Measurements from ENCODE around the gene IGFN1.

IGFN1 gene

GRCh38 chr1:201208236-201208635, 17.6 kb downstream of the IGFN1 start:
- H3K4me3 ChIP-seq (replicated peaks; ENCODE audit: low read depth, low read length), result no peak overlapping the region
- no peak for DNase-seq (ENCODE audit: low read depth)
- TF ChIP-seq CTCF (IDR thresholded peaks at IDR 0.05; ENCODE audit: low read length, missing control alignments), result no peak

GRCh38 chr1:201212056-201212455, 21.4 kb downstream of the IGFN1 start:
- TF ChIP-seq CTCF (IDR thresholded peaks at IDR 0.05; ENCODE audit: low read length, missing control alignments), result no peak
- no peak for DNase-seq (ENCODE audit: low read depth)
- no peak overlapping the region for H3K4me3 ChIP-seq (replicated peaks; ENCODE audit: low read depth, low read length)

- no peak for TF ChIP-seq CTCF (IDR thresholded peaks at IDR 0.05; ENCODE audit: low read length, missing control alignments)
- H3K4me3 ChIP-seq (replicated peaks; ENCODE audit: low read depth, low read length), result no peak overlapping the region
- DNase-seq (ENCODE audit: low read depth), result no peak
Measured at GRCh38 chr1:201212461-201213055, 21.9 kb downstream of the IGFN1 start.

- TF ChIP-seq CTCF (IDR thresholded peaks at IDR 0.05; ENCODE audit: low read length, missing control alignments), result no peak
- H3K4me3 ChIP-seq (replicated peaks; ENCODE audit: low read depth, low read length), result no peak overlapping the region
- no peak for DNase-seq (ENCODE audit: low read depth)
Measured at GRCh38 chr1:201213106-201213770, 22.6 kb downstream of the IGFN1 start.

GRCh38 chr1:201213926-201214325, 23.3 kb downstream of the IGFN1 start:
- H3K4me3 ChIP-seq (replicated peaks; ENCODE audit: low read depth, low read length), result no peak overlapping the region
- no peak for DNase-seq (ENCODE audit: low read depth)
- no peak for TF ChIP-seq CTCF (IDR thresholded peaks at IDR 0.05; ENCODE audit: low read length, missing control alignments)

- H3K4me3 ChIP-seq (replicated peaks; ENCODE audit: low read depth, low read length), result no peak overlapping the region
- TF ChIP-seq CTCF (IDR thresholded peaks at IDR 0.05; ENCODE audit: low read length, missing control alignments), result peak; percentile 8
- DNase-seq (ENCODE audit: low read depth), result no peak
Measured at GRCh38 chr1:201214461-201214860, 23.8 kb downstream of the IGFN1 start.

- DNase-seq (ENCODE audit: low read depth), result no peak
- no peak for TF ChIP-seq CTCF (IDR thresholded peaks at IDR 0.05; ENCODE audit: low read length, missing control alignments)
- no peak overlapping the region for H3K4me3 ChIP-seq (replicated peaks; ENCODE audit: low read depth, low read length)
Measured at GRCh38 chr1:201214886-201215285, 24.3 kb downstream of the IGFN1 start.
